Fibroblast of gingiva (primary cell): ENCODE results near the gene NUDT2.
"Not testable (repeated sequence)": the region's sequence is repeated elsewhere in the genome, so short reads cannot be mapped to it uniquely, and the experiment has no call there.

Experiments
- DNase-seq: peaks from one replicate; pipeline ENCODE4 v3.0.0-alpha.2; 2011; ENCODE audit warnings: low read depth

Gene NUDT2

GRCh38 chr9:34335376-34335775 lies 6.0 kb downstream of the NUDT2 start:
- DNase-seq = no peak

GRCh38 chr9:34337403-34337802 lies 8.0 kb downstream of the NUDT2 start:
- DNase-seq = no peak

DNA sequence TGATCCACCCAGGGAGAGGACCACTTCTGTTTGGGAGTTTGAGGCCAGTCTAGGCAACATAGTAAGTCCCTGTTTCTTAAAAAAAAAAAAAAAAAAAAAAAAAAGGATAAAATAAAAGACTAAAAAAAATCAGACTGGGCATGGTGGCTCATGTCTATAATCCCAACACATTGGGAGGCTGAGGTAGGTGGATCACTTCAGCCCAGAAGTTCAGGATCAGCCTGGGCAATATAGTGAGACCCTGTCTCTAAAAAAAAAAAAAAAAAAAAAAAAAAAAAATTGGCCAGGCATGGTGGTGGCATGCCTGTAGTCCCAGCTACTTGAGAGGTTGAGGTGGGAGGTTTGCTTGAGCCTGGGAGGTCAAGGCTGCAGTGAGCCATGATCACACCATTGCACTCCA lies 8.7 kb downstream of the NUDT2 start:
- not testable (repeated sequence) for DNase-seq

- no peak for DNase-seq
These were observed 9.5 kb downstream of the NUDT2 start for GRCh38 chr9:34338665-34339385.

GRCh38 chr9:34341659-34342295 lies 12.4 kb downstream of the NUDT2 start:
- no peak for DNase-seq

GRCh38 chr9:34343090-34343489 lies 13.7 kb downstream of the NUDT2 start:
- DNase-seq = no peak

DNA sequence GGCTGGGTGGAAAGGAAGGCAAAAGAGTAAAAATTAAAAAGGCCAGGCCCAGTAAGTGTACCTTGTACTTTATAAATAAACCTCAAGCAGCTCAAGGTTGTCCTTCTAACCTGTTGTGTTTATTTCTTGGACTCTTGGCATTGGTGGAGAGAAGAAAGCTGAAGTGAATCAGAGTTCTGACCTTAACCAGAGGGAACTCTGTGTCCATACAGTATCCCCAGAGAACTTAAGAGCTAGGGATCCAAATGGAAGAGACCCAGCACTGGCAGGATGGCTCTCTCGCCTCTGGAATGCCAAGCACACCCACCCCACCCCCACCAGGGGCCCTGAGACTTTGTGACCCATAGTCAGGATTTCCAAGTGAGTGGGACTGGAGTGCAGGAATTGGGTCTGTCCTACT lies 14.2 kb downstream of the NUDT2 start:
- DNase-seq = no peak

DNA sequence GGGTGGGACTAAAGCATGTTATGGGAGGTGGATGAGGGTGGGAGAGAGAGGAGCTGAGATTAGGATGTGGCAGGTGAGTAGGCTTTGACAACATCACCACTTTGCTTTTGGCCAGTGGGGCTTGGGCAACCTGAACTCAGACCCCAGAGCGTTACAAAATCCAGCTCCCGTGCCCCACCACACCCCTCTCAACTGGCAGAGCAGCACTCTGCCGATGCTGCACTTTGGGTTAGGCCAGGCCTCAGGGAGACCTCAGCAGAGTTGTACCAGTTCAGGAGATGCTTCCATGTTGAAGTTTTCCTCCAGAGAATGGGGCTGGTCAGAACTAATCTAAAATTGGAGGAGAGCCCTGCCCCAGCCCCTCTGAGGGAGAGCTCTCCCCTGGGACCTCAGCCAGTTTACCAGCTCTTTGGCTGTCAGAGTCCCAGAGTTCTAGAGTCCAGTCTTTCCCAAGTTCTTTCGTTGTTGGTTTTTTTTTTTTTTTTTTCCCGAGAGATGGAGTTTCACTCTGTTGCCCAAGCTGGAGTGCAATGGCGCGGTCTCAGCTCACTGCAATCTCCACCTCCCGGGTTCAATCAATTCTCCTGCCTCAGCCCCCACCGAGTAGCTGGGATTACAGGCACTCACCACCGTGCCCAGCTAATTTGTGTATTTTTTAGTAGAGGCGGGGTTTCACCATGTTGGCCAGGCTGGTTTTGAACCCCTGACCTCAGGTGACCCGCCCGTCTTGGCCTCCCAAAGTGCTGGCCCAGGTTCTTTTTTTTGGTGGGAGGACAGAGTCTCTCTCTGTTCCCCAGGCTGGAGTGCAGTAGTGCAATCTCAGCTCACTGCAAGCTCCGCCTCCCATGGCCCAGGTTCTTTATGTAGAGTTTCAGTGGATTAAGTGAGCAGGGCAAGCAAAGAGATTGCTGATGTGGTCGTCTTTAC lies 17.8 kb downstream of the NUDT2 start:
- no peak for DNase-seq

GRCh38 chr9:34347800-34348158 lies 18.4 kb downstream of the NUDT2 start:
- no peak for DNase-seq

DNA sequence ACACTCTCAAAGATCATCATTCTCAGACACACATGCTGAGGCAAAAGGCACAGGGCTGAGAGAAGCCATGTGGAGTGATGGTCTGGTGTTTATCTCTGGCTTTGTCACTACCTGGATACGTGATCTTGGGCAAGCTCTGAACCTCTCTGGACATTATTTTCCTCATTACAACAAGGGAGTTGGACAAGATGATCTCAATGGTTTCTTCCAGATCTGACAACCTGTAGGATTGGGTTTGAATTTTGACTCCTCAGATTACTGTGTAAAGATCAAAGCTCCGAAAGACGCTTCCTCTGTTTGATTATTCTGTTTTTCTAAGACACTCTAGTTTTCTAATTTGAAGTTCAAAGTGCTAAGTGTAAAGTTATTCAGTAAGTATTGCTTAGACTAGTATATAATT lies 20.0 kb downstream of the NUDT2 start:
- no peak for DNase-seq

DNA sequence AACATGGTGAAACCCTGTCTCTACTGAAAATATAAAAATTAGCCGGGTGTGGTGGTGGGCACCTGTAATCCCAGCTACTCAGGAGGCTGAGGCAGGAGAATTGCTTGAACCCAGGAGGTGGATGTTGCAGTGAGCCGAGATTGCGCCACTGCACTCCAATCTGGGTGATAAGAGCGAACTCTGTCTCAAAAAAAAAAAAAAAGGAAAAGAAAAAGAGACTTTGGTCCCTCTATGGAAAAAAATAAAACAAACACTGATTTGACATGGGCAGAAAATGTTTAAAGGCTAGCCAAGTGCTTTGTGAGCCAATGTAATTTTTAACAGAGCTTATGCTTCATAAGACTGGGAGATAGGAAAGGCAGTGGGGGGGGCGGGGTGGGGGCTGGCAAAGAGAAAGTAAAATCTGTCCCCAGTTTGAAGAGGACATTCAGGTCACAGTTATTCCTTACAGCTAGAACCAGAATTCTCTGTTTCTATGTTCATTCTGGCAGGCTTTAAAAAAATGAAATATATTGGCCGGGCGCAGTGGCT lies 22.8 kb downstream of the NUDT2 start:
- DNase-seq = not testable (repeated sequence)

- not testable (repeated sequence) for DNase-seq
These were observed 23.6 kb downstream of the NUDT2 start for GRCh38 chr9:34352957-34353356.

- no peak for DNase-seq
These were observed 33.3 kb downstream of the NUDT2 start for GRCh38 chr9:34362614-34363214.

- no peak for DNase-seq
These were observed 34.4 kb downstream of the NUDT2 start for GRCh38 chr9:34363619-34364351.

- no peak for DNase-seq
These were observed 35.9 kb downstream of the NUDT2 start for GRCh38 chr9:34365282-34365681.

- no peak for DNase-seq
These were observed 37.0 kb downstream of the NUDT2 start for GRCh38 chr9:34366365-34366764.

GRCh38 chr9:34367751-34368410 lies 38.5 kb downstream of the NUDT2 start:
- DNase-seq = not testable (repeated sequence)

DNA sequence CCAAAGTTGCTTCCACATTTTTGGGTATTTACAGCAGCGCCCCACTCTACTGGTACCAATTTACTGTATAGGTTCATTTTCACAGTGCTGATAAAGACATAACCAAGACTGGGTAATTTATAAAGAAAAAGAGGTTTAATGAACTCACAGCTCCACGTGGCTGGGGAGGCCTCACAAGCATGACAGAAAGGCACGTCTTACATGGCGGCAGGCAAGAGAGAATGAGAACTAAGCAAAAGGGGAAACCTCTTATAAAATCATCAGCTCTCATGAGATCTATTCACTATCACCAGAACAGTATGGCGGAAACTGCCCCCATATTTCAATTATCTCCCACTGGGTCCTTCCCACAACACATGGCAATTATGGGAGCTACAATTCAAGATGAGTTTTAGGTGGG lies 39.4 kb downstream of the NUDT2 start:
- DNase-seq = not testable (repeated sequence)

DNA sequence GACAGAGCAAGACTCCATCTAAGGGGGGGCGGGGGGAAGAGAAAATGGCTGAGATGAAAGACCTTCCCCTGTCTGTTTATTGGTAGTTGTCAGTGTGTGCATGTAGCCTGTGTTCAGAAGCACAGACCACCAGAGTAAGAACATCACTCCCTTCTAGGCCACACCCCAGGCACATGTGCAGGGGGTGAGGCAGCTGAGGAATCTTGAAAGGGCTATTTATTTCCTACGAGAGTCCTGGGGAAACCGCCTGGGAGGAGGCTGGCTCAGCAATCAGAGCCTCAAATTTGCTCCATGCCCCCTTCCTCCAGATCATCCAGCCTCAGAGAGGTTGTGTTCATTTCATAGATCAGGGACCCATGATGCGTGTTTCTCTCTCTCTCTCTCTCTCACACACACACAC lies 40.3 kb downstream of the NUDT2 start:
- DNase-seq = no peak

GRCh38 chr9:34370335-34370969 lies 41.1 kb downstream of the NUDT2 start:
- DNase-seq = no peak
